ENCODE measurements around the gene LRRC4.

GRCh38 chr7:128052404-128052803, 21.2 kb upstream of the LRRC4 start:
- no peak for TF ChIP-seq EZH2 (IDR thresholded peaks at IDR 0.05; ENCODE audit: insufficient read depth, poor library complexity, severe bottlenecking)
- no peak for TF ChIP-seq EZH2phosphoT487 (IDR thresholded peaks at IDR 0.05; ENCODE audit: insufficient read depth, low read depth)

Measured in GM23248 (cell line).